HG02759 (cell line): ENCODE measurements around the gene INPP5A.
"Not testable (repeated sequence)": the region's sequence is repeated elsewhere in the genome, so short reads cannot be mapped to it uniquely, and the experiment has no call there.

Experiments used
- ATAC-seq: cut with Tn5 transposase; IDR thresholded peaks from one replicate; pipeline ENCODE4 v1.9.1; 2021; ENCODE audit warnings: mild to moderate bottlenecking, moderate library complexity; ENCODE audit not compliant: unreplicated experiment

The INPP5A gene

GRCh38 chr10:132669208-132669861 is 131.7 kb downstream of the INPP5A start:
- no peak for ATAC-seq

GRCh38 chr10:132670546-132671227 is 133.1 kb downstream of the INPP5A start:
- ATAC-seq, result no peak

- ATAC-seq, result no peak
Measured at GRCh38 chr10:132671228-132672154, 133.9 kb downstream of the INPP5A start.

DNA sequence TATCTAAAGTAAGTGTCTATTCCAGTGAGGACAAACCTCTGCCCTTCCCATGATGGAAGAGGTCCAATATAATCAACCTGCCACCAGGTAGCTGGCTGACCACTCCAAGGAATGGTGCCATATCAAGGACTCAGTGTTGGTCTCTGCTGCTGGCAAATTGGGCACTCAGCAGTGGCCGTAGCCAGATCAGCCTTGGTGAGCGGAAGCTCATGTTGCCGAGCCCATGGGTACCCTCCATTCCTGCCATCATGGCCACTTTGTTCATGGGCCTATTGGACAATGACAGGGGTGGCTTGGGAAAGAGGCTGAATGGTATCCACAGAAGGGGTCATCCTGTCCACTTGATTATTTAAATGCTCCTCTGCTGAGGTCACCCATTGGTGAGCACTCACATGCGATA is 136.2 kb downstream of the INPP5A start:
- ATAC-seq, result not testable (repeated sequence)

DNA sequence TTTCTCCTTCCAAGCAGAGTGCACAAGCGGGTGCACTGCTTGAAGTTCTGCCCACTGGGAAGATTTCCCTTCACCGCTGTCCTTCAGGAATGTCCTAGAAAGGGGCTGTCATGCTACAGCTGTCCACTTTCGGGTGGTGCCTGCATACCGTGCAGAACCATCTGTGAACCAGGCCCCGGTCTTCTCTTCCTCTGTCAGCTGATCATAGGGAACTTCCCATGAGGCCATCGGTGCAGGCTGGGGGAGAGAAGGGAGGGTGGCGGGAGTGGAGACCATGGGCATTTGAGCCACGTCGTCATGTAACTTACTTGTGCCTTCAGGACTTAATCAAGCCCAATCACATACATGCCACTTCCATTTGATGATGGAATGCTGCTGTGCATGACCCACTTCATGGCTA is 136.7 kb downstream of the INPP5A start:
- no peak for ATAC-seq

- ATAC-seq, result no peak
Measured at GRCh38 chr10:132675031-132675740, 137.6 kb downstream of the INPP5A start.

GRCh38 chr10:132676193-132676891 is 138.8 kb downstream of the INPP5A start:
- ATAC-seq, result no peak

- no peak for ATAC-seq
Measured at GRCh38 chr10:132677096-132677472, 139.5 kb downstream of the INPP5A start.

GRCh38 chr10:132677473-132678227 is 140.1 kb downstream of the INPP5A start:
- ATAC-seq, result no peak

- ATAC-seq, result no peak
Measured at GRCh38 chr10:132678436-132679216, 141.0 kb downstream of the INPP5A start.

DNA sequence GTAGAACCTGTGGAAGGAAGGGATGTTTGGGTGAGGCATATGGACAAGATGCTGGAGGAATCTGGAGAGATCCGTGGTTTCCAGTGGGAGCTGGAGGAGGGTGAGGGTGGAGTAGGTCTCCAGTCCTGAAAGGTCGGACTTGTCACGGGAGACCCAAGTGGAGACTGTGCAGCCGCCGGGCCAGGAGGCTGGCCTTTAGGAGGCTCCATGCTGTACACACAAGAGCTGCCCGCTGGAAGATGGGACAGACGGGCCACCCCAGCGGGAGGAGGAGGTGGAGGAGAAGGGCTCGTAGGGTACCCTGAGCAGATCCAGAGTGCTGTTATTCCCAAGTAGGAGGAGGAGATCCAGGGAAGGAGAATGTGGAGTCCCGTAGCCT is 141.6 kb downstream of the INPP5A start:
- ATAC-seq, result no peak

GRCh38 chr10:132679640-132680039 is 142.1 kb downstream of the INPP5A start:
- no peak for ATAC-seq

GRCh38 chr10:132680741-132681140 is 143.2 kb downstream of the INPP5A start:
- not testable (repeated sequence) for ATAC-seq

DNA sequence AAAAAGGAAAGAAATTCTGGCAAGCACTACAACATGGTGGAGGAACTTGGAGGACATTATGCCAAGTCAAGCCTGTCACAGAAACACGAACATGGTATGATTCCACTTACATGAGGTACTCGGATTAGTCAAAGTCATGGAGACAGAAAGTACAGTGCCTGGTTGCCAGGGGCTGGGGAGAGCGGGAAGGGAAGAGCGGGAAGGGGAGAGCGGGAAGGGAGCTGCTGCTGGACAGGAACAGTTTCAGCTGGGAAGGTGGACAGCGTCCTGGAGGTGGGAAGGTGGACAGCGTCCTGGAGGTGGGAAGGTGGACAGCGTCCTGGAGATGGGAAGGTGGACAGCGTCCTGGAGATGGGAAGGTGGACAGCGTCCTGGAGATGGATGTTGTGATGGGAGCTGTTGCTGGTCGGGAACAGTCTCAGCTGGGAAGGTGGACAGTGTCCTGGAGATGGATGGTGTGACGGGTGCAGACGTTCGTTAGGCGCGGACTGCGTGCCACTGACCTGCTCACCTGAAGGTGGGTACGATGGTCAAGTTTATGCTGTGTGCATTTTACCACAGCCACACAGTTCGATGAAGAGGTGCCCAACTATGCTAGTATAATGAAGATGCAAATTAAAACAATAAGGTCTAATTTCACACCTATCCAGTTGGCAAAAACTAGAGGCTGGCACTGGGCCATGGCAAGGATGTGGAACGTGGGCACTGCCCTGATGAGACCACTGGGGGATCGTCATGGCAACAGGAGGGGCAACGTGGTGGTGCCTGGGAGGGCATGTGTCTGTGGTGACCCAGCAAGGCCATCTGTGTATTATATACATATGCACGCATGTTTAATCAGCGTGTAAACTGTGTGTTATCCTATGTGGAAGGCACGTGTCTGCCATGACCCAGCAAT is 144.5 kb downstream of the INPP5A start:
- no peak for ATAC-seq

DNA sequence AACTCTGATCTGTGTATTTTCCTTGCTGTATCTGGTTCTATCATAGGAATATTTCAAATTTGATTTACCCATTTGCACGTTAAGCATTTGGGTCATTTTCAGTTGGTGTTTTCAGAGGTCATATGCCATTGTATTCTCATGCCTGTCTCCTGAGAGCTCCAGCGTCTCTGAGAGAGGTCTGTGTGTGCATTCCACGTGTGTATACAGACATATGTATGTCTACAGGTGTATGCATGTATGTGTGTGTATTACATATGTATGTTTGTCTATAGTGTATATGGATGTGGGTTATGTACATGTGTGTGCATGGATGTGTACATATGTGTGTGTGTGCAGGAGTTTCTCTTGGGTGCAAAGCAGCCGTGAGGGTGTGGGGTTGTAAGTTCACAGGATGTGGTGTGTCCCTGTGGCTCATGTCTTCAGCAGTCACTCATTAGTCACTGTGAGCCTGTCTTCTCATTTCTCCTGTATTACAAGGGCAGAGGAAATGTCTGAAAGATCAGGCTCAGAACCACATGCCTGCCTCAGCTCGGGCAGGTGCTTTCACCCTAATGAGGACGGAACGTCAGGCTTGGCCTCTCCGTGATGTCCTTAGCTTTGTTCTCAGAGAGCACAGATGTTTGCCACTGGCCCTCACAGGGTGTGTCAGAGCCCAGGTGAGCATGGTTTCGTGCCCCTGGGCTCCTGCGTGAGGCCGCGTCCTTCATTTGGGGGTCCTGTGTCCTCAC is 146.7 kb downstream of the INPP5A start:
- ATAC-seq, result peak; percentile 83

- ATAC-seq, result no peak
Measured at GRCh38 chr10:132685101-132685891, 147.7 kb downstream of the INPP5A start.
